Left kidney (tissue), 2 donors: ENCODE data around the gene RNPEPL1. TPM values are rescaled to one million over a fixed set of nuclear protein-coding genes. Genes with fewer than 3 reads are reported as not detected.
A peak's percentile ranks its signal among the peaks of the same experiment; 100 is the strongest.
"Not testable (repeated sequence)": the region's sequence is repeated elsewhere in the genome, so short reads cannot be mapped to it uniquely, and the experiment has no call there.

Experiments
- DNase-seq: peaks from one replicate; pipeline ENCODE4 v3.0.0-alpha.2; 2013
- polyA plus RNA-seq: library from polyadenylated mRNA; unstranded; fragments of 120-200 nt; gene quantifications from one replicate; pipeline ENCODE4 v1.2.1, GENCODE V29; 2013; ENCODE audit not compliant: insufficient read length

The RNPEPL1 gene
- polyA plus RNA-seq, 1 donor, result 22.3 TPM

DNA sequence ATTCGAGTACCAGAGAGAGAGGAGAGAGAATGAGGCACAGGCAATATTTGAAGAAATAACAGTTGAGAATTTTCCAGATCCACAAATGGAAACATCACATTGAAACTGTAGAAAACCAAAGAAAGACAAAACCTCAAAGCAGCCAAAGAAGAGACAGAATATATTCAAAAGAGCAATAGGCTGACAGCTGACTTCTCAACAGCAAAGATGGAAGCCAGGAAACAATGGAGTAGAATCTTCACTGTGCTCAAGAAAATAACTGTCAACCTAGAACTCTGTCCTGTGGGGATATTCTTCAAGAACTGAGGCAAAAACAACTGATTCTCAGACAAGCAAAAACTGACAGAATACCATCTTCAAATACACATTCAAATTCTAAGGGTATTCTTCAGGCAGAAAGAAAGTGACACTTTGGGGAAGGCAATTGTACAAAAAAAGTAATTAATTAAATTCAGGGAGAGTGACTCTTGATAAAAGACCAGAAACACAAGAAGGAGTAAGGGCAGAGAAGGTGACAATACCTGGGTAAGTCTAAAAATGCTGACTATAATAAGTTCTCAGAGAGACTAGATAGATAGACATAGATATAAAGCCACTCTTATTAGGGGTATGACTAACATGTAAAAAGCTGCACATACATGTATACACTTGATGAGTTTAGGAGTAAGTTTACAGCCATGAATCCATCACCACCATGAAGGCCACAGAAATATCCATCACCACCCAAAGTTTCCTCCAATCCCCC is 36.1 kb upstream of the RNPEPL1 start:
- DNase-seq, result no peak

DNA sequence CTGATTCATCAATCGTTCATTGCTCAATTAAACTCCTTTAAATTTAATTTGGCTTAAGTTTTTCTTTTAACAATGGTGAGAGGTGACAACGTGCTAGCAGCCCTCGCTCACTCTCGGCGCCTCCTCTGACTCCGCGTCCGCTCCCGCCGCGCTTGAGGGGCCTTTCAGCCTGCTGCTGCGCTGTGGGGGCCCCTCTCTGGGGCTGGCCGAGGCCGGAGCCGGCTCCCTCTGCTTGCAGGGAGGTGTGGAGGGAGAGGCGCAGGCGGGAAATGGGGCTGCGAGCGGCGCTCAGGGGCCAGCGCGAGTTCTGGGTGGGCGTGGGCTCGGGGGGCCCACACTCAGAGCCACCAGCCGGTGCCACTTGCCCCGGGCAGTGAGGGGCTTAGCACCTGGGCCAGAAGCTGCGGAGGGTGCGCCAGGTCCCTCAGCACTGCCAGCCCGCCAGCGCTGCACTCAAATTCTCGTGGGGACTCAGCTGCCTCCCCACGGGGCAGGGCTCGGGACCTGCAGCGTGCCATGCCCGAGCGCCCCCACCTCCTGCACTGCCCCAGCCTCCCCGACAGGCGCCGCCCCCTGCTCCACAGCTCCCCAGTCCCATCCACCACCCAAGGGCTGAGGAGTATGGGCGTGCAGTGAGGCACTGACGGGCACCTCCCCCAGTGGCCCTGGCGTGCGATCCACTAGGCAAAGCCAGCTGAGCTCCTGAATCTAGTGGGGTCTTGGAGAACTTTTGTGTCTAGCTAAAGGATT is 30.1 kb upstream of the RNPEPL1 start:
- DNase-seq, result no peak

DNA sequence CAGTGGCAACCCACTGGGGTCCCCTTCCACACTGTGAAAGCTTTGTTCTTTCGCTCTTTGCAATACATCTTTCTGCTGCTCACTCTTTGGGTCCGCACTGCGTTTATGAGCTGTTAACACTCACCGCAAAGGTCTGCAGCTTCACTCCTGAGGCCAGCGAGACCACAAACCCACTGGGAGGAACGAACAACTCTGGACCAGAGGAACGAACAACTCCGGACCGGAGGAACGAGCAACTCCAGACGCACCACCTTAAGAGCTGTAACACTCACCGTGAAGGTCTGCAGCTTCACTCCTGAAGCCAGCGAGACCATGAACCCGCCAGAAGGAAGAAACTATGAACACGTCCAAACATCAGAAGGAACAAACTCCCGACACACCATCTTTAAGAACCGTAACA is 29.2 kb upstream of the RNPEPL1 start:
- DNase-seq, result not testable (repeated sequence)

DNA sequence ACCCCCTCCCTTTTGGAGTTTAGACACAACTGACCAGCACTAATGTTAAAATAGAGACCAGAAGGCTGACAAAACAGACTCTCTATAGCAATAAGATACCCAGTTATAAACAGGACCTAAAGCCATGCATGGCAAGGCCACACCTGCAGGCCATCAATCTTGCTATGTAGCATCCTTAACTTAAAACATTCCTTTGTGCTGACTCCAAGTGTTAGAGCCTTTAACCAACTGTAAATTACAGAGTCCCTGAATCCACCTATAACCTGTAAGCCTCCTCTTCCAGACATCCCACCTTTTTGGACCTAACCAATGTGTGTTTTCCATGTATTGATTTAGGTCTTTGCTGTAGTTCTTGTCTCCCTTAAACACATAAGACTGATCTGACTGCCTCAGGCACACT is 28.4 kb upstream of the RNPEPL1 start:
- DNase-seq, result no peak

DNA sequence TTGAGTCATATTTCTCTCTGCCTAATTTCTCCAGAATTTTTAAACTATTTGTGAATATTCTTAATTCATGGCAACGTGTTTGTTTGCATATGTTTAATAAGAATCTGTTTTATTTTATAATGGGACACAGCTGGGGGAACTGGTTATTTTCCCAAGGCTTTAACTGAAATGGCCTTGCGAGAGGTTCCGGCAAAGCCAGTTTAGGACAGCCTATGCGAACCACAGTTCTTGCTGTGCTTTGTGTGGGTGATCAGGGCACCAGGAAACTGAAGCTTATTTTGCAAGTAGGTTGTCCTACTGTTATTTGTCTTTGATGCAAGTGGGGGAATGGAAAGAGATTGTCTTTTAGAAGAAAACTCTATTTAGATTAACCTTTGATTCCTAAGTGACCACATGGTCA is 17.0 kb upstream of the RNPEPL1 start:
- no peak for DNase-seq

DNA sequence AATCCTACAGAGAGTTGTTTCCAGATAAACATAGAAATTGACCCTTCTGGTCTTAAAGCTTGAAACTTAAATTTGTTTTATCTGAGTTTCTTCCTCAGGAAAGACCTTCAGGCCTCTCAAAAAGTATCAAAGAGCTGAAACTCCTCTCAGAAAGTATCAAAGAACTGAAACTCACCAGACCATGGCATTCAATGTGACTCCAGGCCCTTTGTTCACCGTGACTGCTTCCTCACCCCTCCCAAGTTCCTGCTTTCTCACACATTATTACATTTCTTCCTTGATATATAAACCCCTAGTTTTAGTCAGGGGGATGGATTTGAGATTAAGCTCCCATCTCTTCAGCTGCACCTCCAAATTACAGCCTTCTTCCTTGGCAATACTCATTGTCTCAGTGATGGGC is 16.5 kb upstream of the RNPEPL1 start:
- DNase-seq, result no peak

DNA sequence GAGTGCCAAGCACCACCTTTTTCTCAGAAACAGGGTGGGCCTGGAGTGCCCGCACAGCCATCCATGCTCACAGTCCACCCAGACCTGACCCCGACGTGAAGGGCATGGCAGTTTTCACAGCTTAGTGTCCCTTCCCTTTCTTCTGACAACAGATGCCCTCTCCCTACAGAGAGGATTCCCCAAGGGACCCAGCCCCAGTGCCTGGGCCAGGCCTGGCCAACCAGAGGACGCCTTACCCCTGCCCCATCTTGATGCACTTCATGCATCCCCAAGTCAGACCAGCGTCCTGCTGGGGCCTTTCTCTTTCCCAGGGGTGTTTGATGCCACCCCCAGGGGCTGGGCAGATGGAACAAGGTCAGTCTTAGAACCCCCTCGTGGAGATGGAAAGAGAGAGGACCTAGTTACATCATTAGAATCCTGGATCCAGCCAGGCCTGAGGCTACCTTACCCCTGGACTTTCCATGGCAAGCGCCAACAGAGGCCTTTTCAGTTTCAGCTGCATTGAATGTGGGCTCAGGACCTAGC is 14.3 kb upstream of the RNPEPL1 start:
- DNase-seq, result no peak

DNA sequence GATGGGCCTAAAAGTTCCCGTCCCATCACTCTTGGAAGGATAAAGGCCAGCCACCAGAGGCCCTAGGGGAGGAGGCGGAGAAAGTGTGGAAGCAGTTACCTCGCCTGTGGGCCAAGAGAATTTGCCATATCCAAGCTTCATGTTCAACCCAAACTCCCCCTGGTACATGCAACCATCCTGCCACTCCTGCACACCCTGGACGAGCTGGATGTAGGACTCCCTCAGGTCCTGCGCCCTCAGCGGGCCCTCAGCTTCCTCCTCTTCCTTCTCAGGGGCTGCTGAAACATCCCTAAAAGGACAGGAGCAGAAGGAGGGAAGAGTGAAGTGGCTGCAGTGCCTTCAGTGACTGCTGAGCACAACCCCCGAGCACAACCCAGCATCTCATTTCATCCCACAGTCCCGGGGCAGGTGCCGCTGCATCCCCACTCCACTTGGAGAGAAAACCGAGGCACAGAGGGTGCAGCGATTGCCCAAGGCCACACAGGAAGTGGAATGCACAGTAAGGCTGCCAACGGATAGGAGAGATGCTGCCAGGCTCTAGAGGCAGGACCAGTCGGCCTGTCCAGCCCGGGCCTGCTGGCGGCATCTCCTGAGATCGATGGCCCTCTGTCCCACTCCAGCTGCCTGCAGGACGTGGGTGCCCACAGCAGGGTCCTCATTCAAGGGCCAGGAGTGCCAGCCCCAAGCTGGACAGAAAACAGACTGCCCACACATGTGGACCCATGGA is 13.4 kb upstream of the RNPEPL1 start:
- DNase-seq, result no peak

DNA sequence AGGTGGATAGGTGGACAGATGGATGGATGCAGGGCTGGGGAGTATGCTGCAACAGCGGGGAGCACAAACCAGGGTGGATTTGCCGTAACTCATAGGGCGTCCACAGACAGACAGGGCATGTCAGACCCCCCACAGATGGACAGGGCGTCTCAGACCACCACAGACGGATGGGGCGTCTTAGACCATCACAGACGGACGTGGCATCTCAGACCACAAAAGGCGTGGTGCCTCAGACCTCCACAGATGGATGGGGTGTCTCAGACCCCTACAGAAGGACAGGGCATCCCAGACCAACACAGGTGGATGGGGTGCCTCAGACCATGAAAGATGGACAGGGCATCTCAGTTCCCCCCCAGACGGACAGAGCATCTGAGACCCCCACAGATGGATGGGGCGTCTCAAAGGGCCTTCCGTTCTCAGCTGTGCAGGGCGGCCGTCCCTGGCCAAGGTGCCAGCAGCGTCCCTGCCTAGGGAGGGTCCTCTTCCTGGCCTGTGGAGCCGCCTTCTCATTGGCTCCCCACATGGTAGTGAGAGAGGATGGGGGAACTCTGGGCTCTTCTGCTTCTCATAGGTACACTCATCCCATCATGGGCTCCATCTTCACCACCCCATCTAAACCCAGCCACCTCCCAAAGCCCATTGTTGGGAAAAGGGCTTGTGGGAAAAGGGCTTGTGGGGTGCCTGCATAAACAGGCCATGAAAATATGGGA is 12.6 kb upstream of the RNPEPL1 start:
- no peak for DNase-seq

DNA sequence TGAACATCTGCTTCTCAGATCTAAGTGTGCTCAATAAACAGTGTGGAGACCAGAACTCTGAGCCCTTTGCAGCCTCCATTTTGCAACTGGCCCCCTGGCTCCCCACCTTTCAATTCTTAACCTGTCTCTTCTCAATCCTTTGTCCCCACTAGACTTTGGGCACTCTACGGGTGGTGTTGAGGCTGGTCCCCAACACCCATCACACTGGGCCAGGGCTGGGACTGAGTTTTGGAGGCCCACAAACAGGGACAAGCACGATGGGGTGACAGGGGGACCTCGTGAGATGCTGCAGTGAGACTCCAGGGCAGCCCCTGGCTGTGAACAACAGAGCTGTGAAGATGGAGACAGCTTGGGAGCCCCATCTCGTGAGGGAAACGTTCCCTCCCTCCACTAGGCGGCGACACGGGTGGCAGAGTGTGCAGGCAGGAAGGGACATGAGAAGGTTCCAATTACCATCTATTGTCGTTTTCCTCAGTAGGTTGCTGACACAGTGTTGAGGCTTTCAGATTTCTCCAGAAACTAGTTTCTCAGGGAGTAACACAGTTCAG is 11.7 kb upstream of the RNPEPL1 start:
- no peak for DNase-seq

DNA sequence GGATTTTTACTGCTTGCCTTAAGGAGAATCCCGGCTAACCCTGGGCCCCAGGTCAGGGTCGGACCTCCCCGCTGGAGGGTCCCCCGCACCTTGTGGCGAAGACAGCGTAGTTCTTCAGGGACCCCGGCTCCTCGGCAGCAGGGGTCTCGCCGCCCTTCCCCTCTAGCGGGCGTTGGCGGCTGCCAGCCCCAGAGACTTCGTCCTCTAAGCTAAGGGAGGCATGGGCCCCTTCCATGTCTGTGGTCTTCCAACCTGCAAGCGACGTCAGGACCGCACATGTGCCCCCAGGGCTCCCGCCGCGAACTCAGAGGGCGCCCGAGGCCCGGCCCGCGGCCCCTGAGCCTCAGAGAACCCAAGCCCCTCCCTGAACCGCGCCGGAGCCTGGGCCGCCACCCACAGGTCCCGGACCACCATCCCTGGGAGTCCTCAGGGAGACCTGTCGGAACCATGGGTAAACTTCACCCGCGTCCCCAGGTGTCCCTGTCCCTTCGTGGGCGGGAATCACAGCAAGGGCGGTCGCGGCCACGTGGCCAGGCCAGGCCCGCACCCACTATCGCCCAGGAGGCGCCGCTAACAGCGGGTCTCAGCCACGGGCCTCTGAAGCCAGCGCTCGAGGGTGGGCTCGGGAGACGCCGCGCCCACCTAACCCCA is 11.1 kb upstream of the RNPEPL1 start:
- DNase-seq, result no peak

DNA sequence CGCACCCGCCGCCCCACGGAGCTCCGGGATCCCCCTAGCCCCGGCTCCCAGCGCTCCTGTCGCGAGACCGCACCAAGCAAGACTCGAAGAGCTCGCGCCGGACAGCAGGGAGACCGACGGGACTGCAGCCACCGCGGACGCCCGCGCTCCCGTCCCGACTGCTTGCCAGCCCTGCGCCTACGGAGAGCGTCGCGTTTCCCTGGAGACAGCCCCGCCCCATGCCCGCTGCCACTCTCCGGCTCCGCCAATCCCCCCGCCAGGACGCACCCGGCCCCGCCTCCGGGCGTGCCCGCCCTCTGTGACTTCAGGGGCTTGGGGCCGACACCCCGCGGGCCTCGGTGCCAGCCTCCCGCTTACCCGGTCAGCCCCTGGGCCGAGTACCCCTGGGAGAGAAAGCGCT is 10.5 kb upstream of the RNPEPL1 start, which contains the start of gene ANKMY1:
Gene ANKMY1 (minus strand): TSS at position 181 of the 400 bp plus-strand sequence. CDS start 653 bp downstream, outside the sequence.
- DNase-seq, result no peak

DNA sequence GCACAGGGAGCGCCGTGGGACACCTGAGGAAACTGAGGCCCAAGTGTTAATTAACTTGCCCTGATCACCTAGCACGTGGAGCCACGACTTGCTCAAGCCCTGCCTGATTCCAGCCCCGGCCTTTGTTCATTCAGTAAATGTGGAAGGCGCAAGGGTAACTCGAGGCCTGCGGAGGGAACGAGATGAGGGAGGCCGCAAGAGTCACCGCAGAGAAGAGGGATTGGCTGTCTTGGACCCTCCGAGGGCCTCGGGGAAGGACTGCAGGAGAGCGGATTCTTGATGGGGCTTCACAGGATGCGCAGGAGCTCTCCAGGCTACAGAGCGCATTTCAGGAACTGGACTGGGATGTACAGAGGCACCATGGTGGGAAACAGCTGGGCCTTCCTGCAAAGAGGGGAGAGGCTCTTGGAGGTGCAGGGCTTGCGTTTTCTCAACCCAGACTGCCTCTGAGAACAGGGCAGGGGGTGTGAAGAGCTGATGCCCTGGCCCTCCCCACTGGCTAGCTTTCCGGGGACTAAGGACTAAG is 10.0 kb upstream of the RNPEPL1 start:
- no peak for DNase-seq

DNA sequence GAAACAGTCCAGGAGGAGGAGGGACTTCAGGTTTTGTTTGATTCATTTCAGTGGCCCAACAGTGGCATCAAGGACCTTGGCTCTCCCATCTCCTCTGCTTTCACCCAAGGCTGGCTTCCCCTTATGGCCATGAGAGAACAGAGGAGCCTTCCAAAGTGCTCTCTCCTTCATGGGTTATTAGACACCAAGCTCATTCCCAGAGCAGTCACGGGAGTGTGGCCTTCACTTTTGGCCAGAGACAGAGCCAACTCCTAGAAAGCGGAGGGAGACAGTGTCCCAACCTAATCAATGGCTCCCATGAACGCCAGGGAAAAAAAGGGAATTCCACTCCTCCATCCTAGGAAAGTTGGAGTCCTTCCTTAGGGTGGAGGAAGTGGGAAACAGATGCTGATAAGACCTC is 9.0 kb upstream of the RNPEPL1 start:
- DNase-seq, result no peak

DNA sequence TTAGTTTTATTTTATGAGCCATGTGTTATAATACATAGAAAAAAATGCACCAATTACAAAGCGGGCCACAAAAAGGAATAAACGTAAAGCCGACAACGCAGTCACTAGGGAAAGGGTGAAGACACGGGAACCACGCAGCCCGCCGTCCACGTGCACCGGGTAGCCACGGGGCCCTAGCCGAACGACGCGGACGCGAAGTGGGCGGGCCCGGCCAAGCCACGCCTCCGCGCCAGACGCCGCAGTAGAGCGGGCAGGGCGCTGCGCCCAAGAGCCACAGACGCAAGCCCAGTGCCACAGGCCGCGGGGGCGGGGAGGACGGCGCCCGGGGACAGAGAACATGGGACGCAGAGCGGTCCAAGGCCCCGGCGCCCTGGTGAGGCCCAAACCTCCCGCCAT is 8.2 kb upstream of the RNPEPL1 start, which contains the start of gene DUSP28:
Gene DUSP28 (plus strand): TSS at position 274 of the 396 bp plus-strand sequence. CDS start 328 bp downstream, outside the sequence.
- DNase-seq, result peak; percentile 78

DNA sequence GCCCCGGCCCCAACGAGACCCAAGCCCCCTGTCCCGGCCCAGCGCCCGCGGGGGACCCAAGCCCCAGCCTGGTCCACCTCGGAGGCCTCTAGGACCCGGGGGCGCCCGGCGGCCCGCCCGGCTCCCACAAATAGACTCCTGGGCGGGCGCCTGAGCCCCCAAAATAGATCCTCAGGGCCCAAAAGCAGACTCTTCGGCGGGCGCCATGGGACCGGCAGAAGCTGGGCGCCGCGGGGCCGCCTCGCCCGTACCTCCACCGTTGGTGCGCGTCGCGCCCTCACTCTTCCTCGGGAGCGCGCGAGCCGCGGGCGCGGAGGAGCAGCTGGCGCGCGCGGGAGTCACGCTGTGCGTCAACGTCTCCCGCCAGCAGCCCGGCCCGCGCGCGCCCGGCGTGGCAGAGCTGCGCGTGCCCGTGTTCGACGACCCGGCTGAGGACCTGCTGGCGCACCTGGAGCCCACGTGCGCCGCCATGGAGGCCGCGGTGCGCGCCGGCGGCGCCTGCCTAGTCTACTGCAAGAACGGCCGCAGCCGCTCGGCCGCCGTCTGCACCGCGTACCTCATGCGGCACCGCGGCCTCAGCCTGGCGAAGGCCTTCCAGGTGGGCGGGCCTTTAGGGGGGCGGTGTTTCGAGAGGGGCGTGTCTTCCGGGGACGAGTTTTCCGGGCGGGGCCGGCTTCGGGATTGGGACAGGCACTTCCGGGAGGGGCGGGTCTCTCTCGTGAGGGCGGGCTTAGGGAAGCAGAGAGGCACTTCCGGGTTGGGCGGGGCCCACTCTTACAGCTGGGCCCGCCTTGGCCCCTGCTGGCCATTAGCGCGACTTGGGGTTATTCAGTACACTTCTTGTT is 7.6 kb upstream of the RNPEPL1 start:
- DNase-seq, result peak; percentile 98

DNA sequence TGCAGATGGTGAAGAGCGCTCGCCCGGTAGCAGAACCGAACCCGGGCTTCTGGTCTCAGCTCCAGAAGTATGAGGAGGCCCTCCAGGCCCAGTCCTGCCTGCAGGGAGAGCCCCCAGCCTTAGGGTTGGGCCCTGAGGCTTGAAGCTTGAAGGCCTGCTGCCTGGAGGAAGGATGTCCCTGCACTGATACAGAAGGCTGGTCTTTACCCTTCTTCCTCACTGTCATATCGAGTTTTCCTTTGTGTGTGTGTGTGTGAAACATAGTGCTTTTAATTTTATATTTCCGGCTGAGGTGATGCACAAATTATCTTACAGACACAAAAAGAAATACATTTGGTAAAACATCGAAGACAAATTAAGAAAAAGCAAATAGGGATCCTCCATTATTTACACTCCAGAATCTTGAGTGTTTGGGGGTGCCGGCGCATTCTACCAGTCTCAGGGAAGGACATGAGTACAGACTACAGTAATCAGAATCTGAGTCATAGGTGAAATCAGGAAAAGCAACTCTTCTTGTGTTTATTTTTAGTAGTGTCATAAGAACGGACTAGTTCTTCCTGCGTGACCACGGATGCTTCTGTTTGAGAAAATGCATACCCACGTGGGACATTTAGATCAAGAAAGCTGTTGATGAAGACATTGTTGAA is 6.8 kb upstream of the RNPEPL1 start:
- DNase-seq, result no peak

DNA sequence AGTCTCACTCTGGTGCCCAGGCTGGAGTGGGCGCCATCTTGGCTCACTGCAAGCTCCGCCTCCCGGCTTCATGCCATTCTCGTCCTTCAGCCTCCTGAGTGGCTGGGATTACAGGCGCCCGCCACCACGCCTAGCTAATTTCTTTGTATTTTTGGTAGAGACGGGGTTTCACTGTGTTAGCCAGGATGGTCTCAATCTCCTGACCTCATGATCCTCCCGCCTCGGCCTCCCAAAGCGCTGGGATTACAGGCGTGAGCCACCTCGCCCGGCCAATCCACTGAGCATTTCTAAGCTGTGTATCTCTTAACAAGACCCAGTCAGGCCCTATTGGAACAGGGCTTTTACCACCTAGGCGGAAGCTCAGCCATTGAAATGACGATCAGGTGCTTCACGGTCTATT is 5.1 kb upstream of the RNPEPL1 start:
- DNase-seq, result not testable (repeated sequence)

DNA sequence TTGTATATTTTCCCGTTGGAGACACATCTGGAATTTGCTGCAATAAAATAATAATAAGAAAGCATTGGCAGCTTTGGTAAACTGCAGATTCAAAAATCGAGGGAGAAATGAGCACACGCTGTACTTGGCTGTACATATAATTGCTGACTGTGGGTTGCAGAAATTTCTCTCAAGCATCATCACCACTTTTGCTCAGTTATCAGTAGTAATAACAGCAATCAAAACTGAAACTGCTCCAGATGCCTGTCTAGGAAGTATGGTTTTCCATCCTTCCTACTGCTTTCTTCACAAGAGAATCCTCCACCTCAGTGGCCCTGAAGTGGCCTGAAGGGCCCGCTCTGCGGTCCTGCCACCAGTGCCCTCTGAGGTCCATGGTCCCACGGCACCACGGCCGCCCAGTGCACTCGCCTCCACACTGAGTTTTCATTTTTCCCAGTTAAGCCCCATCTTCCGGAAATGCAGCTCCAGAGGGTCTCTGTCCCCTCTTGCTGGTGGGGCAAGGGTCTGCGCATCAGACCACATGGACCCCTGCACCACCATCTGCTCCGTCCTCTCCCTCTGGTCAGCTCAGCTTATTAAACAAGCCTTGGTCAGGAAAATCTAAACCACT is 4.2 kb upstream of the RNPEPL1 start:
- no peak for DNase-seq
